ENCODE measurements around the gene PPP1R11. TPM values are rescaled to one million over a fixed set of nuclear protein-coding genes. Genes with fewer than 3 reads are reported as not detected.

The PPP1R11 gene
- total RNA-seq, 1 donor from 2014 or later, result 52.3 TPM

DNA sequence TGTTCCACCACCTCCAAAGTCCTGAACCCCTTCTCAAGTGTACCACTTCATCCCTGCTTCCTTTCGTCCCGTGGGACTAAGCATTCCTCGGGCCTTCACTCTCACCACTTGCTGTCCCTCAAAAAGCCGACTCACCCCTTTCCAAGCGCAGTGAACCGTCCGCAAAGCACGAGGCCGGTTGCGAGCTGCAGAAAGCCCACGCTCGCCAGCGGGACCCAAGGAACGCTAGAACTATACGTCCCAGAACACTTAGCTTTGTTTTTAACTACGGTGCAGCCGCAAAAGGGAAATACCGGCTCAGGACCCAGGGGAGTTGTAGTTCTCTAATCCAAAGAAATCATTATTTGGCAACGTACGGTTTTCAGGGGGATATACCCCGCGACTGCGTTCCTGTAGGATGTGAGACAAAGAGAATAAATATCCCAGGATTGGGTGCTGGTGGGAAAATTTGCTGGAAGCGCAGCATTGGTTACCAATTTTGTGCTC lies 6.3 kb upstream of the PPP1R11 start:
- peak; percentile 52 for DNase-seq
- peaks cover 7% of the 10 kb centered on the region for H3K27me3 Mint-ChIP-seq (ENCODE audit: unreplicated experiment)
- H3K9me3 Mint-ChIP-seq (ENCODE audit: unreplicated experiment), result peaks cover 7% of the 10 kb centered on the region
- H3K4me1 Mint-ChIP-seq (ENCODE audit: low read depth, unreplicated experiment), result peaks cover 4% of the 10 kb centered on the region
- TF ChIP-seq, protein P1, sequence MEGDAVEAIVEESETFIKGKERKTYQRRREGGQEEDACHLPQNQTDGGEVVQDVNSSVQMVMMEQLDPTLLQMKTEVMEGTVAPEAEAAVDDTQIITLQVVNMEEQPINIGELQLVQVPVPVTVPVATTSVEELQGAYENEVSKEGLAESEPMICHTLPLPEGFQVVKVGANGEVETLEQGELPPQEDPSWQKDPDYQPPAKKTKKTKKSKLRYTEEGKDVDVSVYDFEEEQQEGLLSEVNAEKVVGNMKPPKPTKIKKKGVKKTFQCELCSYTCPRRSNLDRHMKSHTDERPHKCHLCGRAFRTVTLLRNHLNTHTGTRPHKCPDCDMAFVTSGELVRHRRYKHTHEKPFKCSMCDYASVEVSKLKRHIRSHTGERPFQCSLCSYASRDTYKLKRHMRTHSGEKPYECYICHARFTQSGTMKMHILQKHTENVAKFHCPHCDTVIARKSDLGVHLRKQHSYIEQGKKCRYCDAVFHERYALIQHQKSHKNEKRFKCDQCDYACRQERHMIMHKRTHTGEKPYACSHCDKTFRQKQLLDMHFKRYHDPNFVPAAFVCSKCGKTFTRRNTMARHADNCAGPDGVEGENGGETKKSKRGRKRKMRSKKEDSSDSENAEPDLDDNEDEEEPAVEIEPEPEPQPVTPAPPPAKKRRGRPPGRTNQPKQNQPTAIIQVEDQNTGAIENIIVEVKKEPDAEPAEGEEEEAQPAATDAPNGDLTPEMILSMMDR (IDR thresholded peaks at IDR 0.05; ENCODE audit: partially characterized antibody, unreplicated experiment), result no peak
- no peaks in the 10 kb centered on the region for H3K36me3 Mint-ChIP-seq (ENCODE audit: unreplicated experiment)
- peak overlapping the region; percentile 63 for H3K27ac Mint-ChIP-seq (ENCODE audit: unreplicated experiment)
- H3K4me3 Mint-ChIP-seq (ENCODE audit: unreplicated experiment), result peak overlapping the region; percentile 94

DNA sequence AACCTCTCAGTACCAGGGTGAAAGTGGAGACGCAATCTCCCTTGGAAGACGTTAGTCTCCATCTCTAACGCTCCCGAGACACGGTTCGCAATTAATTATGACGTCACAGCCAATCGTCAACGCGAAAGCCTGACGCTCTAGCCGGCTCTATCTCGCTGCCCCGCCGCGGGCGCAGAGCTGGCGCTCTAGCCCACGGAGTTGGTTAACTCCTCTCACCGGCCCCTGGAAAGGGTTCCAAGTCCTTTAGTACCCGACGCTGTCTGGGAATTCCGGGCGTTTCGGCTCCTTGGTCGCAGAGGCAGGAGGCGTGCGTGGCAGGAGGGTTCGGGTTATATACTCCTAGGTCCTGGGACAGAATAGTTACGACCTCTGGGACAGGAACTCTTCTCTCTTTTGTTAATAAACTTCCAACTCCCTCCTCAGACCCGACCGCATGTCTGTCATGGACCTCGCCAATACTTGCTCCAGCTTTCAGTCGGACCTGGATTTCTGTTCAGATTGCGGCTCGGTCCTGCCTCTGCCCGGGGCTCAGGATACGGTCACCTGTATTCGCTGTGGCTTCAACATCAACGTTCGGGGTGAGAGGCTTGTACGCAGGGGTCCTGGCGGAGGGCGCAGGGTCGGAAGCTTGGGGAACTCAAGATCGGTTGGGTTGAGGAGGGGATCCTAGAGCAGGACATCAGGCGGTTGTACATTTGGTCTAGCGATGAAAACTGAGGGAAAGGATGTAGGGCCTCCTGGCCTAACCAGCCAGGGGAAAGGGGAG lies 5.7 kb upstream of the PPP1R11 start, which contains the start of gene POLR1H:
Gene POLR1H, plus strand, starts transcription at position 174 of the 766 bp plus-strand sequence. Its CDS starts 260 bp downstream, at position 434.
- peak; percentile 91 for DNase-seq
- peaks cover 8% of the 10 kb centered on the region for H3K4me1 Mint-ChIP-seq (ENCODE audit: low read depth, unreplicated experiment)
- H3K9me3 Mint-ChIP-seq (ENCODE audit: unreplicated experiment), result peaks cover 7% of the 10 kb centered on the region
- TF ChIP-seq, protein P1 (IDR thresholded peaks at IDR 0.05; ENCODE audit: partially characterized antibody, unreplicated experiment), result no peak
- H3K27me3 Mint-ChIP-seq (ENCODE audit: unreplicated experiment), result peaks cover 7% of the 10 kb centered on the region
- H3K27ac Mint-ChIP-seq (ENCODE audit: unreplicated experiment), result peak within 1 kb of the TSS; percentile 63
- peak within 1 kb of the TSS; percentile 94 for H3K4me3 Mint-ChIP-seq (ENCODE audit: unreplicated experiment)
- H3K36me3 Mint-ChIP-seq (ENCODE audit: unreplicated experiment), result no peaks in the 10 kb centered on the region

DNA sequence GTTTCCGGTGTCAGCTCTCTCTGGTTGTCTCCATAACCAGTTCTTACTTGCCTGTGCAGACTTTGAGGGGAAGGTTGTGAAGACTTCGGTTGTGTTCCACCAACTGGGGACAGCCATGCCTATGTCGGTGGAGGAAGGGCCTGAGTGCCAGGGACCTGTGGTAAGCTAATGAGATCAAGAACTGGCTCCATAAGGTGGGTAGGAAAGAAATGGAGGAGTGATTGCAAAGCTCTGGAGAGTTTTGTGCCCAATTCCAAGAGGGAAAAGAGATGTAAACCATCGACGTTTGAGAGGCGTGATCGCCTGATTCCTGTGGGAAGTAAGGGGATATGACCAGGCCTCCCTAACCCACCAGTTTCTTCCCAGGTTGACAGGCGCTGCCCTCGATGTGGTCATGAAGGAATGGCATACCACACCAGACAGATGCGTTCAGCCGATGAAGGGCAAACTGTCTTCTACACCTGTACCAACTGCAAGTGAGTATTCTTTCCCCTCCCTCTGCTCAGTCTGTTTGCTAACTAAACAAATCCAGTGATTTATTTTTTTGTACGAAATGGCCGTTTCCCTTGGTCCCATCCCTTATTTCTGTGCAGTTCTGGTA lies 5.0 kb upstream of the PPP1R11 start:
- peaks cover 8% of the 10 kb centered on the region for H3K4me1 Mint-ChIP-seq (ENCODE audit: low read depth, unreplicated experiment)
- no peak for DNase-seq
- H3K4me3 Mint-ChIP-seq (ENCODE audit: unreplicated experiment), result peak overlapping the region; percentile 94
- peak overlapping the region; percentile 63 for H3K27ac Mint-ChIP-seq (ENCODE audit: unreplicated experiment)
- TF ChIP-seq, protein P1 (IDR thresholded peaks at IDR 0.05; ENCODE audit: partially characterized antibody, unreplicated experiment), result no peak
- peaks cover 9% of the 10 kb centered on the region for H3K27me3 Mint-ChIP-seq (ENCODE audit: unreplicated experiment)
- H3K9me3 Mint-ChIP-seq (ENCODE audit: unreplicated experiment), result peaks cover 12% of the 10 kb centered on the region
- no peaks in the 10 kb centered on the region for H3K36me3 Mint-ChIP-seq (ENCODE audit: unreplicated experiment)

DNA sequence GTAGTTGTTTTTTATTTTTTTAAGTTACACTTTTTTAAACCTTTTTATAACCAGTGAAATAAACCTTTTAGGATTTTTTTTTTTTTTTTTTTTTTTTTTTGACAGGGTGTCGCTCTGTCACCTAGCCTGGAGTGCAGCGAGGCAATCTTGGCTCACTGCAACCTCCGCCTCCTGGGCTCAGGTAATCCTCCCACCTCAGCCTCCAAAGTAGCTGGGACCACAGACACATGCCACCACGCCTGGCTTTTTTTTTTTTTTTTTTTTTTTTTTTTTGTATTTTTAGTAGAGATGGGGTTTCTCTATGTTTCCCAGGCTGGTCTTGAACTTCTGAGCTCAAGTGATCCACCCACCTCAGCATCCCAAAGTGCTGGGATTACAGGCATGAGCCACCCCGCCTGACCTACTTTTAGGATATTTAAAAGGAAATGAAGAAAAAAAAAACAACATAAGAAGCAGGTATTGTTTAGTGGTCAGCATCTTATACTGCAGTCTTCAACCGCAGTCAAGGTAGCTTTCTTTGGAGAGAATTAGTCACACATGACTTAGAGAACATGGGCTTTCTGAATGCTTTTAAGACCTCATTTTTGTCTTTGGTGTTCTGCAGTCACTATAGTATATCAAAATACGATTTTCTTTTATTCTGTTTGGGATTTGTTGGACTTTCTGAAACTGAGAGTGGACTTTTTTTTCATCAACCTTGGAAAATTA lies 4.4 kb upstream of the PPP1R11 start:
- DNase-seq, result no peak
- H3K4me3 Mint-ChIP-seq (ENCODE audit: unreplicated experiment), result peak overlapping the region; percentile 94
- peaks cover 13% of the 10 kb centered on the region for H3K27me3 Mint-ChIP-seq (ENCODE audit: unreplicated experiment)
- no peaks in the 10 kb centered on the region for H3K36me3 Mint-ChIP-seq (ENCODE audit: unreplicated experiment)
- peak overlapping the region; percentile 63 for H3K27ac Mint-ChIP-seq (ENCODE audit: unreplicated experiment)
- H3K4me1 Mint-ChIP-seq (ENCODE audit: low read depth, unreplicated experiment), result peaks cover 11% of the 10 kb centered on the region
- peaks cover 16% of the 10 kb centered on the region for H3K9me3 Mint-ChIP-seq (ENCODE audit: unreplicated experiment)
- TF ChIP-seq, protein P1 (IDR thresholded peaks at IDR 0.05; ENCODE audit: partially characterized antibody, unreplicated experiment), result no peak

Measured in glutamatergic neuron (in vitro differentiated cells).